Panc1 (cell line): ENCODE data around the gene FBLN2. TPM values are rescaled to one million over a fixed set of nuclear protein-coding genes. Genes with fewer than 3 reads are reported as not detected.

Source experiments
- ATAC-seq: fragments of 200-7000 bp; cut with Tn5 transposase; 2 replicates; pipeline ENCODE4 v1.9.1; 2020; ENCODE audit warnings: mild to moderate bottlenecking, moderate library complexity
- BruUV-seq: library from RNA; stranded (reverse); fragments of 400-500 nt; replicated peaks from 2 replicates; lab custom pipeline; 2021; lab: Mats Ljungman, UMichigan
- CTCF ChIA-PET: fragments of 300-600 bp; sonication (Branson Sonifier 250); formaldehyde crosslinking; loops from one replicate; lab custom pipeline; 2022; ENCODE audit warnings: antibody characterized with exemption; lab: Charles Lee
- POLR2A ChIA-PET: fragments of 300-600 bp; sonication (Branson Sonifier 250); formaldehyde crosslinking; loops from one replicate; lab custom pipeline; 2022; ENCODE audit warnings: antibody characterized with exemption; lab: Charles Lee
- DNase-seq: peaks from one replicate; pipeline ENCODE4 v3.0.0-alpha.2; 2010; ENCODE audit warnings: low read depth, low spot score
- H3K27ac ChIP-seq: 2 replicates; pipeline ENCODE4 v1.5.1; 2011; ENCODE audit warnings: mild to moderate bottlenecking, low read length, inconsistent platforms
- H3K27me3 ChIP-seq: fragments of 200-500 bp; sonication (Bioruptor generic); 2 replicates; pipeline ENCODE4 v1.6.0; 2014; ENCODE audit warnings: low read length, inconsistent platforms; ENCODE audit not compliant: control insufficient read depth, insufficient read depth
- H3K36me3 ChIP-seq: fragments of 200-500 bp; sonication (Bioruptor generic); 2 replicates; pipeline ENCODE4 v1.5.1; 2014; ENCODE audit warnings: inconsistent platforms, mild to moderate bottlenecking, low read length, moderate library complexity; ENCODE audit not compliant: control insufficient read depth, insufficient read depth
- H3K4me1 ChIP-seq: 2 replicates; pipeline ENCODE4 v1.5.1; 2011; ENCODE audit warnings: inconsistent platforms, mild to moderate bottlenecking, low read length, moderate library complexity; ENCODE audit not compliant: control insufficient read depth, insufficient read depth
- H3K4me3 ChIP-seq, 2 experiments: 2 replicates each; pipeline ENCODE4 v1.5.1; 2011 to 2012; ENCODE audit warnings: low read depth in 2 of 2, low read length in 2 of 2, mild to moderate bottlenecking in 2 of 2, inconsistent platforms in 1 of 2, moderate library complexity in 1 of 2
- H3K9me3 ChIP-seq: fragments of 200-500 bp; sonication (Bioruptor generic); 2 replicates; pipeline ENCODE4 v1.5.1; 2014; ENCODE audit warnings: low read depth, mild to moderate bottlenecking, inconsistent platforms, low read length, moderate library complexity; ENCODE audit not compliant: control insufficient read depth, insufficient read depth
- CTCF ChIP-seq: fragments of 450-650 bp; IDR thresholded peaks from 2 replicates; pipeline ENCODE4 v1.5.1; 2017; ENCODE audit warnings: mild to moderate bottlenecking
- POLR2AphosphoS5 ChIP-seq: IDR thresholded peaks from 2 replicates; pipeline ENCODE4 v1.6.1; 2012; ENCODE audit warnings: mild to moderate bottlenecking, low read depth, low read length, moderate library complexity
- REST ChIP-seq, 2 experiments: IDR thresholded peaks; 2 replicates each; pipeline ENCODE4 v1.6.1; 2011 to 2012; ENCODE audit warnings: low read depth in 2 of 2, control low read depth in 1 of 2, low read length in 1 of 2, mild to moderate bottlenecking in 1 of 2, moderate library complexity in 1 of 2; ENCODE audit not compliant: insufficient read depth in 1 of 2
- SIN3A ChIP-seq: IDR thresholded peaks from 2 replicates; pipeline ENCODE4 v1.6.1; 2012; ENCODE audit warnings: low read depth, mild to moderate bottlenecking, low read length, moderate library complexity, borderline replicate concordance; ENCODE audit not compliant: insufficient read depth
- TCF7L2 ChIP-seq: IDR thresholded peaks from 2 replicates; pipeline ENCODE4 v1.6.1; 2011; ENCODE audit warnings: mild to moderate bottlenecking, low read depth, low read length, inconsistent platforms
- in situ Hi-C: cut with HindIII; loops from 2 replicates; pipeline ENCODE4 v1.10.0; 2016; ENCODE audit warnings: low sequenced_read_pairs, low pct_unique_long_range_greater_than_20kb
- intact Hi-C: fragments of 100-400 bp; cut with micrococcal nuclease; formaldehyde crosslinking; loops from one replicate; pipeline ENCODE4 v1.10.0; 2022; ENCODE audit not compliant: unreplicated experiment
- total RNA-seq: library from RNA; stranded (reverse); gene quantifications from one replicate; pipeline ENCODE4 v1.2.1, GENCODE V29; 2021; ENCODE audit not compliant: unreplicated experiment

The FBLN2 gene
- total RNA-seq, 1 experiment from 2014 or later: 0.44 TPM

DNA sequence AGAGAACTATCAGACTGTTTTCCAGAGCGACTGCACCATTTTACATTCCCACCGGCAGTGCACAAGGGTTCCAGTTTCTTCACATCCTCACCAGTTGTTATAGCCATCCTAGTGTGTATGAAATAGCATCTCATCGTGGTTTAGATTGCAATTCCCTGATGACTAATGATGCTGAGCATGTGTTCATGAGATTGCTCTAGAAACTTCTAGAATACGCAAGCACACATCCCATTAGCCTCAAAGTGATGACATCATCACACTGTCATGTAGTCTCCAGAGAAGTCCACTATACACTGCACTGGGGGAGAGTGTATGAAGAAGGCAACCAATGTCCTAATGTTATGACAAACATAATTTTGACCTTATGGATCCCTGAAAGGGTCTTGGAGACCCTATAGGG, 30.1 kb downstream of the FBLN2 start:
- Histone ChIP-seq H3K27ac (no peak overlapping the region), H3K36me3 (no peaks in the 10 kb centered on the region), H3K27me3 (no peaks in the 10 kb centered on the region), H3K4me1 (no peaks in the 10 kb centered on the region), H3K9me3 (no peaks in the 10 kb centered on the region), H3K4me3 (no peak overlapping the region)
- no peak for ATAC-seq
- ChIA-PET CTCF (no interaction called here), POLR2A (no interaction called here)
- intact Hi-C loops: no loop called here
- in situ Hi-C loops: no loop called here
- TF ChIP-seq SIN3A: no peak
- TF ChIP-seq POLR2AphosphoS5: no peak
- no peak for TF ChIP-seq CTCF
- no peak for TF ChIP-seq REST (IDR thresholded peaks at IDR 0.05; ENCODE audit: insufficient read depth in 1 of 2, low read depth in 2 of 2, low read length in 1 of 2)
- TF ChIP-seq TCF7L2: no peak
- no peak for DNase-seq
- BruUV-seq: no TSS peak

DNA sequence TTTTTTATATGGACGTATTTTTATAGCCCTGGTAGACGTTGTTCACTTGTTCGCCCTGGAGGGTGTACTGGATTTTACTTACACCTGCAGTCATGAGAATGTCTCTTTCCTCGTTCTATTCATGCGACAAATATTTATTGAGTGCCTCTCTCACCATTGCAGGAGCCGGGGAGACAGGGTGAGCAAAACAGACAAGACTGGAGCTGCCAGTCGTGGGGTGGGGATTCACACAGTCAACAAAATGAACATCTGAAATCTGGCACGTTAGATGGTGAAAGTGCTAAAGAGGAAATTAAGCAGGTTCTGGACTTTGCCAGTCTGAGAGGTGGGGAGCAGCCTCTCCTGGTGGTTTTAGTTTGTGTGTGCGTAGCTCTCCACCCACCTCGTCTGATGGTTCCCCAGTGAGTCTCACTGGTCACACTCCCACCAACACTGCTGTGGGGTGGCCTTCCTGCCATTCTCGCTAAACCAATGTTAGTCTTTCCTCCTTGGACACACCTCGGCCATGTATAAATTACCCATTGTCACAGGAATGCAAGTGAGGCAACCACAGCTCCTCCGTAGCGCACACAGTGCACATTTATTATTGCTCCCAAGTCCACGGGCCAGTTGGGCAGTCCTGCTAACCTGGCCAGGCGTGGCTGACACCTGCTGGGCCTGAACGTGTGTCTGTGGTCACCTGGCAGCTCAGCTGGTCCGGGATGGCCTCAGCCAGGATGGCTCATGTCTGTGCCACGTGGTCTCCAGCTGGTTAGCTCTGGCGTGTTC, 31.5 kb downstream of the FBLN2 start:
- H3K36me3 ChIP-seq: no peaks in the 10 kb centered on the region
- intact Hi-C loops: no loop called here
- H3K9me3 ChIP-seq: no peaks in the 10 kb centered on the region
- CTCF ChIA-PET: no interaction called here
- H3K4me1 ChIP-seq: no peaks in the 10 kb centered on the region
- TF ChIP-seq SIN3A (no peak), CTCF (no peak), REST (IDR thresholded peaks at IDR 0.05; ENCODE audit: insufficient read depth in 1 of 2, low read depth in 2 of 2, low read length in 1 of 2) (no peak), TCF7L2 (no peak)
- H3K4me3 ChIP-seq: no peak overlapping the region
- no peaks in the 10 kb centered on the region for H3K27me3 ChIP-seq
- H3K27ac ChIP-seq: no peak overlapping the region
- no TSS peak for BruUV-seq
- DNase-seq (no peak), ATAC-seq (no peak)
- in situ Hi-C loops: no loop called here
- POLR2A ChIA-PET: no interaction called here
